ENCODE data around the gene KAT2A. TPM values are rescaled to one million over a fixed set of nuclear protein-coding genes. Genes with fewer than 3 reads are reported as not detected.

KAT2A gene
- total and polyA plus RNA-seq, 10 donors, result 37.8 to 168 (median 49.5) TPM

GRCh38 chr17:42166196-42166763, 45.1 kb upstream of the KAT2A start:
- WGBS, 5 donors, result 92 to 96% (median 94%) methylated on average over 16 to 19 of the region's 19 CpGs
- Histone ChIP-seq H3K9me3 (no peaks in the 10 kb centered on the region), H3K27me3 (replicated peaks in 1 of 7) (no peaks in the 10 kb centered on the region), H3K4me1 (peaks cover 0 to 14% (median 0%) of the 10 kb centered on the region in 6 donors), H3K36me3 (no peaks in the 10 kb centered on the region), H3K27ac (no peak overlapping the region), H3K4me3 (no peak overlapping the region)
- DNase-seq, result no peak
- TF ChIP-seq CTCF (IDR thresholded peaks at IDR 0.05 in 8 of 11, conservative IDR thresholded peaks at IDR 0.05 in 3 of 11), result no peak
- TF ChIP-seq POLR2AphosphoS5 (IDR thresholded peaks at IDR 0.05), result no peak
- TF ChIP-seq POLR2A (IDR thresholded peaks at IDR 0.05), result no peak
- intact Hi-C loops (cut with DNase I; ENCODE audit: low total_unique reads), result no loop called here

GRCh38 chr17:42165751-42166150, 44.6 kb upstream of the KAT2A start:
- WGBS, 5 donors, result 86 to 96% (median 92%) methylated on average over 6 of the region's 6 CpGs
- intact Hi-C loops (cut with DNase I; ENCODE audit: low total_unique reads), result no loop called here
- Histone ChIP-seq H3K9me3 (no peaks in the 10 kb centered on the region), H3K4me1 (peaks cover 0 to 16% (median 0%) of the 10 kb centered on the region in 6 donors), H3K27ac (no peak overlapping the region), H3K36me3 (no peaks in the 10 kb centered on the region), H3K4me3 (no peak overlapping the region), H3K27me3 (replicated peaks in 1 of 7) (no peaks in the 10 kb centered on the region)
- TF ChIP-seq CTCF (IDR thresholded peaks at IDR 0.05 in 8 of 11, conservative IDR thresholded peaks at IDR 0.05 in 3 of 11), result no peak
- no peak for TF ChIP-seq POLR2AphosphoS5 (IDR thresholded peaks at IDR 0.05)
- no peak for TF ChIP-seq POLR2A (IDR thresholded peaks at IDR 0.05)
- DNase-seq, result no peak

- no peak overlapping the region for H3K27ac ChIP-seq
- H3K36me3 ChIP-seq, result no peaks in the 10 kb centered on the region
- H3K9me3 ChIP-seq, result no peaks in the 10 kb centered on the region
- H3K4me3 ChIP-seq, result no peak overlapping the region
- H3K4me1 ChIP-seq, result peaks cover 0 to 16% (median 0%) of the 10 kb centered on the region in 6 donors
- DNase-seq, result no peak
- TF ChIP-seq POLR2A (IDR thresholded peaks at IDR 0.05) (no peak), CTCF (IDR thresholded peaks at IDR 0.05 in 8 of 11, conservative IDR thresholded peaks at IDR 0.05 in 3 of 11) (no peak), POLR2AphosphoS5 (IDR thresholded peaks at IDR 0.05) (no peak)
- intact Hi-C loops (cut with DNase I; ENCODE audit: low total_unique reads), result no loop called here
- H3K27me3 ChIP-seq (replicated peaks in 1 of 7), result no peaks in the 10 kb centered on the region
- WGBS, 5 donors, result 53 to 86% (median 78%) methylated on average over 14 to 22 of the region's 22 CpGs
Observed at GRCh38 chr17:42163696-42164407, 42.7 kb upstream of the KAT2A start.

GRCh38 chr17:42163113-42163512, 41.9 kb upstream of the KAT2A start:
- peak in 7 of 11 experiments; percentile 14 to 44 (median 35) for TF ChIP-seq CTCF (IDR thresholded peaks at IDR 0.05 in 8 of 11, conservative IDR thresholded peaks at IDR 0.05 in 3 of 11)
- TF ChIP-seq POLR2A (IDR thresholded peaks at IDR 0.05), result no peak
- no peak for DNase-seq
- no peaks in the 10 kb centered on the region for H3K27me3 ChIP-seq (replicated peaks in 1 of 7)
- intact Hi-C loops (cut with DNase I; ENCODE audit: low total_unique reads), result no loop called here
- H3K4me1 ChIP-seq, result peaks cover 0 to 16% (median 0%) of the 10 kb centered on the region in 6 donors
- H3K27ac ChIP-seq, result no peak overlapping the region
- 51 to 70% (median 66%) methylated on average over 8 of the region's 8 CpGs for WGBS, 5 donors
- H3K4me3 ChIP-seq, result no peak overlapping the region
- no peaks in the 10 kb centered on the region for H3K9me3 ChIP-seq
- no peaks in the 10 kb centered on the region for H3K36me3 ChIP-seq

All from spleen (tissue), 11 donors.